PC-9 (cell line): ENCODE measurements around the gene ELOVL7.

Experiments
- CTCF ChIP-seq: fragments of 200-600 bp; sonication (generic); conservative IDR thresholded peaks from 2 replicates; pipeline ENCODE4 v1.6.1; 2017; ENCODE audit warnings: mixed run types, antibody characterized with exemption, mild to moderate bottlenecking, moderate library complexity
- EZH2 ChIP-seq: fragments of 200-600 bp; sonication (generic); IDR thresholded peaks from 2 replicates; pipeline ENCODE4 v1.8.0; 2017; ENCODE audit warnings: antibody characterized with exemption, low read depth

GRCh38 chr5:60827201-60827600 lies 16.9 kb downstream of the ELOVL7 start:
- TF ChIP-seq CTCF (no peak), EZH2 (no peak)
